ENCODE data around the gene SHROOM1.

Gene SHROOM1

DNA sequence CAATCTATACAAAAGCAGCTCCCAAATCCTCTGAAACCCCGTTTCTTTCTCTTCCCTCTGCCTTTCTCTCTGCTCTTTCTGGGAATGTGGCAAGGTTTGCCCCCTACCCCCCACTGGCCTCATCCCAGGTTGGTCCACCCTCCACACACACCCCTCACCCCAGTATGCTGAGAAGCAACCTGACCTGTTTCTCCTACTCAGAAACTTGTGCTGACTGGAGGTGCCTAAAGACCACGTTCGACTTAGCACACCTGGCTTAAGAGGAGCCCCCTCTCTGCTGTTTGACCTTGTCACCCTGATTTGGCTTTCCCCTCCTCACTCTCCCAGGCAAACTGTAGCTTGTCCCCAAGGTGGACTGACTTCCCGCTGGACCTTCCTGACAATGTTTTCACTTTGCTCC is 52.3 kb downstream of the SHROOM1 start:
- DNase-seq (ENCODE audit: low read depth): no peak
- TF ChIP-seq, protein P1, sequence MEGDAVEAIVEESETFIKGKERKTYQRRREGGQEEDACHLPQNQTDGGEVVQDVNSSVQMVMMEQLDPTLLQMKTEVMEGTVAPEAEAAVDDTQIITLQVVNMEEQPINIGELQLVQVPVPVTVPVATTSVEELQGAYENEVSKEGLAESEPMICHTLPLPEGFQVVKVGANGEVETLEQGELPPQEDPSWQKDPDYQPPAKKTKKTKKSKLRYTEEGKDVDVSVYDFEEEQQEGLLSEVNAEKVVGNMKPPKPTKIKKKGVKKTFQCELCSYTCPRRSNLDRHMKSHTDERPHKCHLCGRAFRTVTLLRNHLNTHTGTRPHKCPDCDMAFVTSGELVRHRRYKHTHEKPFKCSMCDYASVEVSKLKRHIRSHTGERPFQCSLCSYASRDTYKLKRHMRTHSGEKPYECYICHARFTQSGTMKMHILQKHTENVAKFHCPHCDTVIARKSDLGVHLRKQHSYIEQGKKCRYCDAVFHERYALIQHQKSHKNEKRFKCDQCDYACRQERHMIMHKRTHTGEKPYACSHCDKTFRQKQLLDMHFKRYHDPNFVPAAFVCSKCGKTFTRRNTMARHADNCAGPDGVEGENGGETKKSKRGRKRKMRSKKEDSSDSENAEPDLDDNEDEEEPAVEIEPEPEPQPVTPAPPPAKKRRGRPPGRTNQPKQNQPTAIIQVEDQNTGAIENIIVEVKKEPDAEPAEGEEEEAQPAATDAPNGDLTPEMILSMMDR (IDR thresholded peaks at IDR 0.05; ENCODE audit: low read length, missing control alignments): no peak
- no peak overlapping the region for H3K4me3 ChIP-seq (replicated peaks; ENCODE audit: low read depth, low read length)

DNA sequence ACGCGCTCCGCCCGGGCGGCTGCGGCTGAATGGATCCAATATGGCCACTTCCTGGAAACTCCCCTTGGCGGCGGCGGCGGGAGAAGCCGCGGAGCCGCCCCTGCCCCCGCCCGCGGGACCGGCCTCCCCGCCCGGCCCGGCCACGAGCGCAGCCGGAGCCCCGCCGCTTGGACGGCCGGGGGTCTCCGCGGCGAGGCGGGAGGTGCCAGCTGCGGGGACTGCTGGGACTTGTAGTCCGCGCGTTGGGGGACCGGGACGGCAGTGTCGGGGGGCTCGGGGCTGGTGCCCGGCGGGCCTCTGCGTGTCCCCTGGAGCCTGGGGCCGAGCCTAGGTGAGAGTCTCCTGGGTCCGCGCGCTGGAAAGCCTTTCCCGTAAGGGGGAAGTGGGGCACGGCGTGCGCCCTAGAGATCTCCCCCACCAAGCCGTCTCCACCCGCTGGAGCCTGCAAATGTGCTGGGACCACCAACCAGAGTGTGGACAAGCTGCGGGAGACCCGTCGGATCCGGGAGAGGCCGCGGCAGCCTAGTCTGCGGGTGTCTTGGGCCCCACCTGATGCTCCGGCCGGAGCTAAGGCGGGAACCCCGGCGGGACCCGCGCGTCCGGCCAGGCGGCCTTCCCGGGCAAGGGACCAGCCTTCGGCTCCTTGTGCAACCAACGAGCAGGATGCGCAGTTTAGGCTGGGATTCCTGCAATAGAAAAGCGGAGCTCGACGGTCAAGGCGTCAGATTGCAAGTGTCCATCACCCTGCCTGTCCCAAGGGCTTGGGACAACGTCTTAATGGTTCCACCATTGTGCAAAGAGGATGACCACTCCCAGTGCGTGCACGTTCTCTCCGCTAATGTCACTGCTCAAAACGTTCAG is 53.0 kb downstream of the SHROOM1 start, which contains the start of gene SEPTIN8:
SEPTIN8 (minus strand) TSS at position 31 of the 861 bp plus-strand sequence. CDS start 102 bp downstream, outside the sequence.
- peak; percentile 43 for DNase-seq (ENCODE audit: low read depth)
- TF ChIP-seq, protein P1 (IDR thresholded peaks at IDR 0.05; ENCODE audit: low read length, missing control alignments): no peak
- H3K4me3 ChIP-seq (replicated peaks; ENCODE audit: low read depth, low read length): peak within 1 kb of the TSS; percentile 72

DNA sequence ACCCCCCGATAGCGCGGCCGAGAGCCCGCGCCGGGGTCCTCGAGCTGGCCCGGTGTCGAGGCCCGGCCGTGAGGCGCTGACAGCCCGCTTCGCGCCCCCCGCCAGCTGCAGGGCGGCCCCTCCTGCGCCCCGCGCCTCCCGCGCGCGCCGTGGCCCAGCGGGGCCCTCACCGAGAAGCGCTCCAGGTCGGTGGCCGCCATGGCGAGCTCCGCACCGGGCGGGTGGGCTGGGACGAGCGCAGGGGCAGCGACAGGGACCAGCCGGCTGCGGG is 53.6 kb downstream of the SHROOM1 start:
- H3K4me3 ChIP-seq (replicated peaks; ENCODE audit: low read depth, low read length): peak overlapping the region; percentile 72
- TF ChIP-seq, protein P1 (IDR thresholded peaks at IDR 0.05; ENCODE audit: low read length, missing control alignments): no peak
- no peak for DNase-seq (ENCODE audit: low read depth)

DNA sequence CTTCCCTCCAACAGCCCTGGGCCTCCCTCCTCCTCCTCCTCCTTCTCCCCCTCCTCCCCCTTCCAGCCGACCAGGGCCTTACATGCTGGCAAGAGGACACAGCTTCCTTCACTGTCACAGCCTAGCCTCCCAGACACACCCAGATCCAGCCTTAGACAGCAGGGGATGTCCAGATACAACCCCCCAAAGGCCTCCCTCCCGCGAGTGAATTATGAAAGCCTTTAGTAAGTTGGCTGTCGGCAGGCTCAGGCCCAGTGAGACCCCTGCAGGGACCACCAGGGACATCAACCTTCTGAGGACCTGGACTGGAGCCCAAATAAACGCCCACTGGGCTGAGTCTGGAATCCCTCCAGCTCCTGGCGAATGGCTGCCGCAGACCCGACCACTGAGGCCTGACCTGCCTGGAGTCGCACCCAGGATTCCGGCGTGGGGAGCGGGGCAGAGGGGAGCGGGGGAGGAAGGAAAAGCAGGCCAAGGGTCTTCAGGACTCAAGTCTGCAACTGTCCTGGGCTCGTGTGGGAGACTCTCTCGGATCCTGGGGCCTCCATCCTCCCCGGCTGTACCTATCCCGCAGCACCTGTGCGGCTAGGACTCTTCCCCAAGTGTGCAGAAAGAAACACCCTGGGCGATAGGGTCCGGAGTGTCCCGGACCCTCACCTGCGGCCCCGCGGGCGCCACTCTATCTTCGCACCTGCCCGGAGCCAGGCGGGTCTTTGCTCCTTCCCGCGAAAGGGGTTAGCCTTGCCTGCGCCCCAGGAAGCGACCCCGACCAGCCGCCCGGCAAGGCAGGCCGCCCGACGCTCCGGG is 54.1 kb downstream of the SHROOM1 start:
- peak overlapping the region; percentile 72 for H3K4me3 ChIP-seq (replicated peaks; ENCODE audit: low read depth, low read length)
- TF ChIP-seq, protein P1 (IDR thresholded peaks at IDR 0.05; ENCODE audit: low read length, missing control alignments): no peak
- no peak for DNase-seq (ENCODE audit: low read depth)

DNA sequence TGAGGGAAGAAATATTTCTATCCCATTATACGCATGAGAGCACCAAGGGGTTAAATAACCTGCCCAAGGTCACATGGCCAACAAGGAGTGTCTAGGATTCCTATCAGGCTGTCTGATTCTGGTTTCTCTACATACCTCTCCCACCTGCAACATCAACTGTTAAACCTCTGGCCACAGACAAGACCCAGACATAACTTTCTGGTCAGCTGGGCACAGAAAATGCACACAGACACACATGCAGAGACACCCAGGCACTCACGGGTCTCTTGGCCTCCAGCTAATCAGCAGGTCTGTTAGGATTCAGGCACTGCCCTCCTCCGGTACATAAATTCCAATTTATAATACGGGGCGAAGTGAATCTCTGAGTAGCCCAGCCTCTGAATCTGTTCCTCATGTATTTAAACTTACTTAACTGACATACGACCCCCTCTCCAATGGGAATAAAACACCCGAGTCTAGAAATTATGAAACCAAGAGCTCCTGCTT is 54.9 kb downstream of the SHROOM1 start:
- TF ChIP-seq, protein P1 (IDR thresholded peaks at IDR 0.05; ENCODE audit: low read length, missing control alignments): no peak
- H3K4me3 ChIP-seq (replicated peaks; ENCODE audit: low read depth, low read length): no peak overlapping the region
- no peak for DNase-seq (ENCODE audit: low read depth)

DNA sequence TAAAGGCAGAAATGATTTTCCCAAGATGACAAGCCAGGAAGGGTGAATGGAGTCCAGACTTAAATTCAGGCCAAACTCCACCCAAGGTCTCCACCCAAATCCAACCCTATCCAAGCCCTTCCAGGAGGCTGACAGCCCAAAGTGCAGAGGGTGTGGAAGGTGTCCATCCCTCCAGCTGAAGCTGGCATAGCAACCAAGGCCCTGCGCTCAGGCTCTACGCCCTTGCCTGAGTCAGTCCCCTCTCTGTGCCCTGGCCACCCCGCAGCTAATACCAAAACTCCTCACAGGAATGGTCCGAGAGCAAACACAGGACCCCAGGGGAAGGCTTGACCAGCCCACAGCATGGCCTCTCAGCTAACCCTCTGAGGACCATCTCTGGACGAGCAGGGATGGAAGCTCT is 55.6 kb downstream of the SHROOM1 start:
- TF ChIP-seq, protein P1 (IDR thresholded peaks at IDR 0.05; ENCODE audit: low read length, missing control alignments): no peak
- DNase-seq (ENCODE audit: low read depth): no peak
- no peak overlapping the region for H3K4me3 ChIP-seq (replicated peaks; ENCODE audit: low read depth, low read length)

Measured in fibroblast of pulmonary artery (primary cell).